Omental fat pad (tissue), 4 donors: ENCODE results near the gene CHCHD4. TPM values are rescaled to one million over a fixed set of nuclear protein-coding genes. Genes with fewer than 3 reads are reported as not detected.

ENCODE experiments used
- ATAC-seq: fragments of 150-250 bp; one replicate; pipeline ENCODE4 v1.9.1; 2016; ENCODE audit warnings: mild to moderate bottlenecking, moderate library complexity; ENCODE audit not compliant: low FRiP score
- DNase-seq: peaks from one replicate; pipeline ENCODE4 v3.0.0-alpha.2; 2019; ENCODE audit warnings: low spot score
- CTCF ChIP-seq, 3 donors: fragments of 450-650 bp; IDR thresholded peaks; one replicate each; pipeline ENCODE4 v1.5.1; 2016 to 2017; ENCODE audit warnings: antibody characterized with exemption in 3 of 3, mild to moderate bottlenecking in 3 of 3, moderate library complexity in 2 of 3
- total RNA-seq, 4 donors: library from RNA; depleted of rRNA; stranded (reverse); fragments of >200 nt; gene quantifications; one replicate each; pipeline ENCODE4 v1.1.0, GENCODE V29; 2016

Gene CHCHD4
- total RNA-seq, 4 donors from 2014 or later: 11.4 to 19.1 (median 14.7) TPM

- no peak for TF ChIP-seq CTCF (IDR thresholded peaks at IDR 0.05)
- DNase-seq (no peak), ATAC-seq (no peak)
Measured at GRCh38 chr3:14064910-14065309, 59.8 kb downstream of the CHCHD4 start.

GRCh38 chr3:14063152-14063551, 61.5 kb downstream of the CHCHD4 start:
- no peak for TF ChIP-seq CTCF (IDR thresholded peaks at IDR 0.05)
- DNase-seq (no peak), ATAC-seq (no peak)

Other genes starting within 250 kb of the CHCHD4 start
- gene WNT7A, start 244.8 kb downstream of the CHCHD4 start, total RNA-seq: not detected
- 100 to 1,000 TPM; 110 to 143 (median 140) TPM for gene TMEM43, start 182 bp upstream of the CHCHD4 start, total RNA-seq
- gene XPC, start 53.7 kb upstream of the CHCHD4 start, total RNA-seq: 10 to 100 TPM; 26.5 to 47.8 (median 33.8) TPM
- gene LSM3, start 53.9 kb upstream of the CHCHD4 start, total RNA-seq: 10 to 100 TPM in 2 of 4 donors, 1 to 10 TPM in 2; 8.0 to 12.4 (median 10.9) TPM